Neural progenitor cell (in vitro differentiated cells): Measurements from ENCODE around the gene PLA2G1B. TPM values are rescaled to one million over a fixed set of nuclear protein-coding genes. Genes with fewer than 3 reads are reported as not detected.

Experiments used
- DNase-seq: peaks from one replicate; pipeline ENCODE4 v3.0.0-alpha.2; 2016; ENCODE audit warnings: low spot score
- H2AFZ ChIP-seq: fragments of 200-600 bp; sonication (generic); replicated peaks from 2 replicates; pipeline ENCODE4 v1.6.1; 2016; ENCODE audit warnings: antibody characterized with exemption
- H3F3A ChIP-seq: fragments of 200-600 bp; sonication (generic); 2 replicates; pipeline ENCODE4 v1.6.1; 2016; ENCODE audit warnings: antibody characterized with exemption, low read depth
- H3K27ac ChIP-seq: fragments of 200-600 bp; sonication (generic); 2 replicates; pipeline ENCODE4 v1.5.1; 2016; ENCODE audit warnings: mild to moderate bottlenecking
- H3K27me3 ChIP-seq: fragments of 200-600 bp; sonication (generic); 2 replicates; pipeline ENCODE4 v1.6.1; 2016; ENCODE audit warnings: mild to moderate bottlenecking, moderate library complexity
- H3K36me3 ChIP-seq: fragments of 200-600 bp; sonication (generic); 2 replicates; pipeline ENCODE4 v1.5.1; 2016
- H3K4me1 ChIP-seq: fragments of 200-600 bp; sonication (generic); 2 replicates; pipeline ENCODE4 v1.6.1; 2016; ENCODE audit warnings: mixed run types
- H3K4me2 ChIP-seq: fragments of 200-600 bp; sonication (generic); 2 replicates; pipeline ENCODE4 v1.6.1; 2016
- H3K4me3 ChIP-seq: fragments of 200-600 bp; sonication (generic); 2 replicates; pipeline ENCODE4 v1.5.1; 2016
- H3K79me2 ChIP-seq: fragments of 200-600 bp; sonication (generic); 2 replicates; pipeline ENCODE4 v1.6.1; 2016; ENCODE audit warnings: low read depth
- H3K9ac ChIP-seq: fragments of 200-600 bp; sonication (generic); 2 replicates; pipeline ENCODE4 v1.6.1; 2016
- H3K9me3 ChIP-seq: fragments of 200-600 bp; sonication (generic); 2 replicates; pipeline ENCODE4 v1.5.1; 2016; ENCODE audit warnings: low read depth
- H4K20me1 ChIP-seq: fragments of 200-600 bp; sonication (generic); 2 replicates; pipeline ENCODE4 v1.6.1; 2016; ENCODE audit warnings: low read depth
- H3K27ac Mint-ChIP-seq: 3 replicates; pipeline ENCODE4 v1.8.0; 2021; ENCODE audit warnings: mixed read lengths
- H3K27me3 Mint-ChIP-seq: 2 replicates; pipeline ENCODE4 v1.8.0; 2022; ENCODE audit warnings: low read depth, mild to moderate bottlenecking, inconsistent platforms, moderate library complexity, mixed read lengths; ENCODE audit not compliant: insufficient read depth
- H3K36me3 Mint-ChIP-seq: 3 replicates; pipeline ENCODE4 v1.8.0; 2021; ENCODE audit warnings: mixed read lengths
- H3K4me1 Mint-ChIP-seq: 3 replicates; pipeline ENCODE4 v1.8.0; 2021; ENCODE audit warnings: mixed read lengths
- H3K4me3 Mint-ChIP-seq: 3 replicates; pipeline ENCODE4 v1.8.0; 2021; ENCODE audit warnings: mild to moderate bottlenecking, moderate library complexity, mixed read lengths
- H3K9me3 Mint-ChIP-seq: 3 replicates; pipeline ENCODE4 v1.8.0; 2020; ENCODE audit warnings: mixed read lengths
- CTCF ChIP-seq: fragments of 200-600 bp; sonication (generic); IDR thresholded peaks from 2 replicates; pipeline ENCODE4 v1.5.1; 2017; ENCODE audit warnings: antibody characterized with exemption, mild to moderate bottlenecking
- EZH2 ChIP-seq: fragments of 200-600 bp; sonication (generic); IDR thresholded peaks from 2 replicates; pipeline ENCODE4 v1.6.1; 2017; ENCODE audit warnings: antibody characterized with exemption, mild to moderate bottlenecking, moderate library complexity
- EZH2phosphoT487 ChIP-seq: fragments of 200-600 bp; sonication (generic); IDR thresholded peaks from 2 replicates; pipeline ENCODE4 v1.6.1; 2017; ENCODE audit warnings: antibody characterized with exemption
- total RNA-seq: library from RNA; depleted of rRNA; stranded (reverse); fragments of >200 nt; gene quantifications from 2 replicates; pipeline ENCODE4 v1.2.3, GENCODE V29; 2015; ENCODE audit warnings: low replicate concordance

Gene PLA2G1B
- total RNA-seq, 1 donor from 2014 or later, result not detected

GRCh38 chr12:120369603-120370342 is 42.2 kb upstream of the PLA2G1B start:
- peaks cover 41% of the 10 kb centered on the region for H3K36me3 Mint-ChIP-seq
- peaks cover 32% of the 10 kb centered on the region for H4K20me1 ChIP-seq
- peak overlapping the region; percentile 97 for H3K4me3 Mint-ChIP-seq
- DNase-seq, result peak; percentile 37
- no peak overlapping the region for H2AFZ ChIP-seq
- H3K36me3 ChIP-seq, result no peaks in the 10 kb centered on the region
- H3K9me3 ChIP-seq, result no peaks in the 10 kb centered on the region
- peaks cover 51% of the 10 kb centered on the region for H3F3A ChIP-seq
- H3K27ac Mint-ChIP-seq, result peak overlapping the region; percentile 98
- peaks cover 15% of the 10 kb centered on the region for H3K27me3 Mint-ChIP-seq
- H3K4me3 ChIP-seq, result peak overlapping the region; percentile 100
- TF ChIP-seq EZH2 (no peak), EZH2phosphoT487 (no peak), CTCF (no peak)
- no peak overlapping the region for H3K27ac ChIP-seq
- peak overlapping the region; percentile 100 for H3K4me2 ChIP-seq
- peaks cover 43% of the 10 kb centered on the region for H3K4me1 ChIP-seq
- peaks cover 65% of the 10 kb centered on the region for H3K4me1 Mint-ChIP-seq
- peak overlapping the region; percentile 64 for H3K9ac ChIP-seq
- peaks cover 53% of the 10 kb centered on the region for H3K79me2 ChIP-seq
- peaks cover 3% of the 10 kb centered on the region for H3K9me3 Mint-ChIP-seq
- H3K27me3 ChIP-seq, result no peaks in the 10 kb centered on the region

GRCh38 chr12:120368789-120369602 is 41.4 kb upstream of the PLA2G1B start, which contains the start of gene MSI1:
MSI1 (minus strand) TSS chr12:120369164; CDS start chr12:120369091, 73 bp downstream.
- peaks cover 70% of the 10 kb centered on the region for H3K4me1 Mint-ChIP-seq
- no peaks in the 10 kb centered on the region for H3K36me3 ChIP-seq
- peak within 1 kb of the TSS; percentile 97 for H3K4me3 Mint-ChIP-seq
- peaks cover 39% of the 10 kb centered on the region for H4K20me1 ChIP-seq
- H3K27ac ChIP-seq, result peak within 1 kb of the TSS; percentile 83
- H3K4me1 ChIP-seq, result peaks cover 51% of the 10 kb centered on the region
- H3K27me3 Mint-ChIP-seq, result peaks cover 15% of the 10 kb centered on the region
- TF ChIP-seq CTCF (no peak), EZH2phosphoT487 (no peak), EZH2 (no peak)
- no peak within 1 kb of the TSS for H2AFZ ChIP-seq
- H3K4me3 ChIP-seq, result peak within 1 kb of the TSS; percentile 100
- peak within 1 kb of the TSS; percentile 84 for H3K9ac ChIP-seq
- no peaks in the 10 kb centered on the region for H3K9me3 ChIP-seq
- peak; percentile 75 for DNase-seq
- H3K27ac Mint-ChIP-seq, result peak within 1 kb of the TSS; percentile 99
- peaks cover 44% of the 10 kb centered on the region for H3K36me3 Mint-ChIP-seq
- peak within 1 kb of the TSS; percentile 100 for H3K4me2 ChIP-seq
- peaks cover 59% of the 10 kb centered on the region for H3F3A ChIP-seq
- no peaks in the 10 kb centered on the region for H3K27me3 ChIP-seq
- H3K79me2 ChIP-seq, result peaks cover 61% of the 10 kb centered on the region
- H3K9me3 Mint-ChIP-seq, result peaks cover 3% of the 10 kb centered on the region

GRCh38 chr12:120367924-120368788 is 40.6 kb upstream of the PLA2G1B start:
- Histone ChIP-seq H3K79me2 (peaks cover 69% of the 10 kb centered on the region), H4K20me1 (peaks cover 48% of the 10 kb centered on the region), H3K4me1 (peaks cover 60% of the 10 kb centered on the region), H3K9me3 (no peaks in the 10 kb centered on the region), H3F3A (peaks cover 68% of the 10 kb centered on the region), H3K27me3 (no peaks in the 10 kb centered on the region), H3K4me3 (peak overlapping the region; percentile 100), H3K4me2 (peak overlapping the region; percentile 99), H3K9ac (peak overlapping the region; percentile 84), H3K27ac (peak overlapping the region; percentile 83), H3K36me3 (no peaks in the 10 kb centered on the region), H2AFZ (no peak overlapping the region)
- Mint-ChIP-seq H3K27me3 (peaks cover 17% of the 10 kb centered on the region), H3K27ac (peak overlapping the region; percentile 99), H3K9me3 (peaks cover 3% of the 10 kb centered on the region), H3K4me1 (peaks cover 77% of the 10 kb centered on the region), H3K36me3 (peaks cover 51% of the 10 kb centered on the region), H3K4me3 (peak overlapping the region; percentile 97)
- DNase-seq, result peak; percentile 44
- TF ChIP-seq EZH2, result no peak
- TF ChIP-seq EZH2phosphoT487, result no peak
- TF ChIP-seq CTCF, result no peak
